ENCODE measurements around the gene A2M. TPM values are rescaled to one million over a fixed set of nuclear protein-coding genes. Genes with fewer than 3 reads are reported as not detected.

A2M gene
- total and polyA plus RNA-seq, 2 experiments from 2014 or later, result 0.92 TPM; not detected in 1

- TF ChIP-seq CTCF (conservative IDR thresholded peaks at IDR 0.05; ENCODE audit: low read depth in 2 of 2) (no peak), STAT1 (IDR thresholded peaks at IDR 0.05; ENCODE audit: unreplicated experiment) (no peak), ZNF331 (CRISPR knock-in tag; IDR thresholded peaks at IDR 0.05; ENCODE audit: low read depth) (no peak), POLR2AphosphoS5 (IDR thresholded peaks at IDR 0.05; ENCODE audit: low read depth) (no peak), EZH2phosphoT487 (IDR thresholded peaks at IDR 0.05; ENCODE audit: unreplicated experiment) (no peak), ZNF114 (CRISPR knock-in tag; IDR thresholded peaks at IDR 0.05) (no peak)
Observed at GRCh38 chr12:9066755-9067423, 48.8 kb downstream of the A2M start (continued).

DNA sequence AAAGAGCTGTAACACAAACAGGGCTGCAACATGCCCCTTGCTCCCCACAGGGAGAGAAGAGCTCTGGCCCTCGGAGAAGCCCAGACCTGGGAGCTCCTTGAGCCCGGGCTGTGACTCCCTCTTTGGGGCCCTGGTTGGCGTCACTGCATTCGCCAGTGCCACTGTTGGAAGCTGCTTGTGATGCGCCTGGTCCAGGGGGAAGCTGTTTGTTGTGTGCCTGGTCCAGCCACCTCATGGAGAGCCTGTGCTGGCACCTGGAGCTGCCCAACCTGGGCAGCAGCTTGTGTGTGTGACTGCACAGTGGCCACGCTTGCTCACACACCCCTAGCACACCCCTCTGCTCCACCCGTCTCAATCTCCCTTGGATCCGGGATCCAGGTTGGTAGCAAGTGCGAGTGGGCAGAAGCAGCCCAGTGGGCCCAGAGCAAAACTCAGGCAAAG, 49.5 kb downstream of the A2M start:
- DNase-seq (ENCODE audit: low spot score), result no peak
- H2AFZ ChIP-seq, result no peak overlapping the region
- peaks cover 9% of the 10 kb centered on the region for H3K4me1 Mint-ChIP-seq
- no peak overlapping the region for H3K27ac Mint-ChIP-seq
- no peaks in the 10 kb centered on the region for H3K36me3 ChIP-seq (ENCODE audit: insufficient read depth)
- no peaks in the 10 kb centered on the region for H4K20me1 ChIP-seq (replicated peaks; ENCODE audit: insufficient read depth)
- no peak overlapping the region for H3K4me2 ChIP-seq
- peaks cover 14% of the 10 kb centered on the region for H3K36me3 Mint-ChIP-seq (ENCODE audit: low read depth)
- peaks cover 9% of the 10 kb centered on the region for H3K4me1 ChIP-seq (ENCODE audit: insufficient read depth)
- no peaks in the 10 kb centered on the region for H3K79me2 ChIP-seq (replicated peaks; ENCODE audit: insufficient read depth)
- H3K27ac ChIP-seq (ENCODE audit: low read depth), result no peak overlapping the region
- H3K4me3 Mint-ChIP-seq, result peak overlapping the region; percentile 43; the same call in 2 of the 3 replicates
- no peaks in the 10 kb centered on the region for H3K9me2 ChIP-seq (ENCODE audit: insufficient read depth)
- no peaks in the 10 kb centered on the region for H3K27me3 Mint-ChIP-seq (ENCODE audit: insufficient read depth, low read depth, poor library complexity)
- H3K4me3 ChIP-seq, result no peak overlapping the region
- no peaks in the 10 kb centered on the region for H3K27me3 ChIP-seq (ENCODE audit: insufficient read depth)
- peaks cover 15% of the 10 kb centered on the region for H3K9me3 Mint-ChIP-seq
- no peak for ATAC-seq
- H3F3A ChIP-seq (replicated peaks; ENCODE audit: low read depth), result no peaks in the 10 kb centered on the region
- TF ChIP-seq CREB1 (CRISPR knock-in tag; IDR thresholded peaks at IDR 0.05; ENCODE audit: low read depth) (no peak), ZNF114 (CRISPR knock-in tag; IDR thresholded peaks at IDR 0.05) (no peak), NANOG (IDR thresholded peaks at IDR 0.05; ENCODE audit: borderline replicate concordance) (no peak), ZNF331 (CRISPR knock-in tag; IDR thresholded peaks at IDR 0.05; ENCODE audit: low read depth) (no peak), CTCF (conservative IDR thresholded peaks at IDR 0.05; ENCODE audit: low read depth in 2 of 2) (no peak), ETS1 (IDR thresholded peaks at IDR 0.05) (no peak), REST (IDR thresholded peaks at IDR 0.05; ENCODE audit: unreplicated experiment) (no peak), POLR2AphosphoS5 (IDR thresholded peaks at IDR 0.05; ENCODE audit: low read depth) (no peak), JUNB (IDR thresholded peaks at IDR 0.05; ENCODE audit: unreplicated experiment) (no peak), EZH2 (IDR thresholded peaks at IDR 0.05; ENCODE audit: low read depth, unreplicated experiment) (no peak), EZH2phosphoT487 (IDR thresholded peaks at IDR 0.05; ENCODE audit: unreplicated experiment) (no peak), STAT1 (IDR thresholded peaks at IDR 0.05; ENCODE audit: unreplicated experiment) (no peak)

Measured in GM23338 (cell line).